ENCODE measurements around the gene SLC7A7. TPM values are rescaled to one million over a fixed set of nuclear protein-coding genes. Genes with fewer than 3 reads are reported as not detected.

Gene SLC7A7
- total RNA-seq, 4 donors from 2014 or later = 0.68 to 5.3 (median 2.2) TPM

DNA sequence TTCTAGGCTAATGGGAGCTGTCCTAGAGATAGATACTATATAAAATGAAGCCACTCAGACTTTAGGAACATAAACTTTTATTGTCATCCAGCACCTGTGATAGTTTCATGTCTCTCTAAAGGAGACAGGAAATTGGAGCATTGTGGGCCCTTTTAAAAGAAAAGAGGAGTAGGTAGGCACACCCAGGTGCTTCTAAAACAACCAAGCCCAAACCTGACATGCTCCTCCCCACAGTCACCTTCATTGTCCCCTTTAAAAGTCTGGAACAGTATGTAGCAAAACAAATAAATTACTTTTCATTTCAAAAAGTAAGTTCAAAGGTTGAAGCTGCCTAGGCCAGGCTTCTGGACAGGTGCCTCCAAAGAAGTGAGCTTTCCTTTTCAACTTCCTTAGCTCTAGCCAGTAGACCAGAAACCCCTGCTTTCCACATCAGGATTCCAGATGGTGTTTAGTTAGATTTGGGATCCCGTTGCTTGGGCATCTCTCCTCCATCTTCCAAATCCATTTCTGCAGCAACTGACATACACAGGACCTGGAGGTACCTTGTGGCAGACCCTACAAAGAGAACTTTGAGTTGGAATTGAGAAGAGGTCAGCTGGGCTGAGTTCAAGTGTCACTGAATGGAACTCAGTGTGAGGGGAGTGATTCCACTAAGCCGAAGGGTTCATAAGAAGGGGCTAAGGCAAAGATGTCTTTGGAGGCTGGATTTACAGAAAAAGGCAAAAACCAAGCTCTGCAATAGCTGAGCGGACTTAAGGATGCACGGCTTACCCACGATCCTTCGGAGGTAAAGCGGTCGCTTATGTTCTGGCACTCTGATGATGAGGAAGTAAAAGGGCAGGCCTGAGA lies 41.8 kb downstream of the SLC7A7 start:
- DNase-seq (no peak), ATAC-seq (no peak)
- TF ChIP-seq, protein P1, sequence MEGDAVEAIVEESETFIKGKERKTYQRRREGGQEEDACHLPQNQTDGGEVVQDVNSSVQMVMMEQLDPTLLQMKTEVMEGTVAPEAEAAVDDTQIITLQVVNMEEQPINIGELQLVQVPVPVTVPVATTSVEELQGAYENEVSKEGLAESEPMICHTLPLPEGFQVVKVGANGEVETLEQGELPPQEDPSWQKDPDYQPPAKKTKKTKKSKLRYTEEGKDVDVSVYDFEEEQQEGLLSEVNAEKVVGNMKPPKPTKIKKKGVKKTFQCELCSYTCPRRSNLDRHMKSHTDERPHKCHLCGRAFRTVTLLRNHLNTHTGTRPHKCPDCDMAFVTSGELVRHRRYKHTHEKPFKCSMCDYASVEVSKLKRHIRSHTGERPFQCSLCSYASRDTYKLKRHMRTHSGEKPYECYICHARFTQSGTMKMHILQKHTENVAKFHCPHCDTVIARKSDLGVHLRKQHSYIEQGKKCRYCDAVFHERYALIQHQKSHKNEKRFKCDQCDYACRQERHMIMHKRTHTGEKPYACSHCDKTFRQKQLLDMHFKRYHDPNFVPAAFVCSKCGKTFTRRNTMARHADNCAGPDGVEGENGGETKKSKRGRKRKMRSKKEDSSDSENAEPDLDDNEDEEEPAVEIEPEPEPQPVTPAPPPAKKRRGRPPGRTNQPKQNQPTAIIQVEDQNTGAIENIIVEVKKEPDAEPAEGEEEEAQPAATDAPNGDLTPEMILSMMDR (IDR thresholded peaks at IDR 0.05 in 4 of 5, conservative IDR thresholded peaks at IDR 0.05 in 1 of 5) = no peak
- no peak for TF ChIP-seq POLR2A (IDR thresholded peaks at IDR 0.05)
- intact Hi-C loops (cut with DNase I; ENCODE audit: low total_unique reads) = no loop called here
- in situ Hi-C loops (cut with MboI; ENCODE audit: low sequenced_read_pairs in 4 of 4) = no loop called here
- no peaks in the 10 kb centered on the region for H3K27me3 ChIP-seq
- no peak overlapping the region for H3K4me3 ChIP-seq
- H3K27ac ChIP-seq = no peak overlapping the region
- H3K36me3 ChIP-seq = peaks cover 0 to 52% of the 10 kb centered on the region in 2 donors
- H3K9me3 ChIP-seq = no peaks in the 10 kb centered on the region
- H3K4me1 ChIP-seq = peaks cover 0 to 1% of the 10 kb centered on the region in 2 donors

DNA sequence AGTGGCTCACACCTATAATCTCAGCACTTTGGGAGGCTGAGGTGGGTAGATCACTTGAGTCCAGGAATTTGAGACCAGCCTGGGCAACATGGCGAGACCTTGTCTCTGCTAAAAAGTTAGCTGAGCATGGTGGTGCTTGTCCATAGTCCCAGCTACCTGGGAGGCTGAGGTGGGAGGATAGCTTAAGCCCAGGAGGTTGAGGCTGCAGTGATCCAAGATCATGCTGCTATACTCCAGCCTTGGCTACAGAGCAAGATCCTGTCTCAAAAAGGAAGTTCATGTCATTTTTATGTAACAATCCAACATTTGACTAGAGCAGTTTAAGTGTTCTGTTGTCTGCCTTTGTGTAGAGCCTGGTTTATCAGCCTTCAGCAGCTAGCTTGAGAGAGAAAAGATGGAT lies 42.5 kb downstream of the SLC7A7 start:
- no peak for ATAC-seq

DNA sequence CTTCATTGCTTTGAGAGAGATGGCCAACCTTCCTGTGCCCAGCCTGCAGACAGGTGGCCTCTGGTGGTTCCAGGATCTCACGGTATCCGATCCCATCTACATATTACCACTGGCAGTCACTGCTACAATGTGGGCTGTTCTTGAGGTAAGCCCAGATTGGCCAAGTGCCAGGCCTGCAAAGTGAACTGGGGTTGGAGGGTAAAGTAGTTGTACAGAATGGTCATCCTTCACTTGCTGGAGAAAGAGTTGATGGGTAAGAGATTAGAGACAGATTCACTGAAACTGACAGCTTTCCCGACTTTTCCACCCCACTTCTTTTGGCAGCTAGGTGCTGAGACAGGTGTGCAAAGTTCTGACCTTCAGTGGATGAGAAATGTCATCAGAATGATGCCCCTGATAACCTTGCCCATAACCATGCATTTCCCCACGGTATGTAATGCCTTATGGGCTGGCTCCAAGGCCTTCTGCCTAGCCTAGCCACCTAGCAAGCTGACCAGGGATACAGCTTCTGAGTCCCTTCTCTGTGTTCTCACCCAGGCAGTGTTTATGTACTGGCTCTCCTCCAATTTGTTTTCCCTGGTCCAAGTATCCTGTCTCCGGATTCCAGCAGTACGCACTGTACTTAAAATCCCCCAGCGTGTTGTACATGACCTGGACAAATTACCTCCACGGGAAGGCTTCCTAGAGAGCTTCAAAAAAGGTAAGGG lies 44.6 kb downstream of the SLC7A7 start:
- in situ Hi-C loops (cut with MboI; ENCODE audit: low sequenced_read_pairs in 4 of 4) = no loop called here
- Histone ChIP-seq H3K4me3 (no peak overlapping the region), H3K27ac (no peak overlapping the region), H3K36me3 (peaks cover 0 to 58% of the 10 kb centered on the region in 2 donors), H3K9me3 (no peaks in the 10 kb centered on the region), H3K27me3 (no peaks in the 10 kb centered on the region), H3K4me1 (peaks cover 16 to 19% of the 10 kb centered on the region in 2 donors)
- DNase-seq (no peak), ATAC-seq (no peak)
- intact Hi-C loops (cut with DNase I; ENCODE audit: low total_unique reads) = no loop called here
- TF ChIP-seq POLR2A (IDR thresholded peaks at IDR 0.05) = no peak
- TF ChIP-seq, protein P1 (IDR thresholded peaks at IDR 0.05 in 4 of 5, conservative IDR thresholded peaks at IDR 0.05 in 1 of 5) = no peak

More for the DNA sequence above, 42.5 kb downstream of the SLC7A7 start:
- TF ChIP-seq POLR2A (IDR thresholded peaks at IDR 0.05) = no peak
- TF ChIP-seq, protein P1 (IDR thresholded peaks at IDR 0.05 in 4 of 5, conservative IDR thresholded peaks at IDR 0.05 in 1 of 5) = no peak
- Histone ChIP-seq H3K9me3 (no peaks in the 10 kb centered on the region), H3K36me3 (peaks cover 0 to 58% of the 10 kb centered on the region in 2 donors), H3K27me3 (no peaks in the 10 kb centered on the region), H3K4me3 (no peak overlapping the region), H3K4me1 (peaks cover 4 to 8% of the 10 kb centered on the region in 2 donors), H3K27ac (no peak overlapping the region)
- in situ Hi-C loops (cut with MboI; ENCODE audit: low sequenced_read_pairs in 4 of 4) = no loop called here
- intact Hi-C loops (cut with DNase I; ENCODE audit: low total_unique reads) = no loop called here
- DNase-seq = no peak

DNA sequence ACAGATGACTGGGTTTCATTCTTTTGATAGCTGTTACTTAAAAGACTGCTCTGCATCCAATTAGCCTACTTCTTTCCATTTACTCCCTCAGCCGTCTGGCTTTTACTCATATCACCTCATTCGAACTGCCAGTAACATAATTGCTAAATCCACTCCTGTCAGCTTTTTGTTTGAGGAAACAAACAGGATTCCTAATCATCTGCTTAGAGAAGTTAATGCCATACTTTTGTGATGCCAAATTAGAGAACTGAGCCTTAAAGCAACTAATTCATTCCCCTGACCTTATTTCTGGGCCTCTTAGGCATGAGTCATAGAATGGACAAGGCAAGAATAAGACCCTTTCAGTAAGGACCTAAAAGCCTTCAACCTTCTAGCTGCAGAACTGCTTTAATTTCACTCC lies 45.9 kb downstream of the SLC7A7 start:
- H3K27ac ChIP-seq = no peak overlapping the region
- H3K4me3 ChIP-seq = no peak overlapping the region
- in situ Hi-C loops (cut with MboI; ENCODE audit: low sequenced_read_pairs in 4 of 4) = loop anchor here in 1 of 4 donors (10.0 kb wide), 1 partner anchor 175 kb away; the partner anchor contains the start of gene ABHD4
- no peaks in the 10 kb centered on the region for H3K9me3 ChIP-seq
- TF ChIP-seq POLR2A (IDR thresholded peaks at IDR 0.05) = no peak
- TF ChIP-seq, protein P1 (IDR thresholded peaks at IDR 0.05 in 4 of 5, conservative IDR thresholded peaks at IDR 0.05 in 1 of 5) = no peak
- intact Hi-C loops (cut with DNase I; ENCODE audit: low total_unique reads) = loop anchor here (5.0 to 10.0 kb wide), 2 partner anchors 212 to 555 kb away; partner anchors contain the start of gene PABPN1
- H3K36me3 ChIP-seq = peaks cover 0 to 58% of the 10 kb centered on the region in 2 donors
- H3K4me1 ChIP-seq = peaks cover 16 to 19% of the 10 kb centered on the region in 2 donors
- ATAC-seq = no peak
- H3K27me3 ChIP-seq = no peaks in the 10 kb centered on the region
- no peak for DNase-seq

Data from gastrocnemius medialis (tissue), 4 donors.